ENCODE measurements around the gene KLK1. TPM values are rescaled to one million over a fixed set of nuclear protein-coding genes. Genes with fewer than 3 reads are reported as not detected.

KLK1 gene
- total and polyA plus RNA-seq, 10 of the 15 experiments (the other 5 are each of a cell fraction or from before 2014, with no cell fraction given) = 3.4 to 27.5 (median 20.2) TPM

GRCh38 chr19:50780753-50781435 lies 42.7 kb downstream of the KLK1 start:
- FAIRE-seq (no peak), ATAC-seq (no peak), DNase-seq (ENCODE audit: low read depth, low spot score) (no peak)
- Histone ChIP-seq H4K20me1 (ENCODE audit: control insufficient read depth, insufficient read depth) (no peaks in the 10 kb centered on the region), H3K4me2 (ENCODE audit: control insufficient read depth, insufficient read depth) (no peak overlapping the region), H3K4me1 (ENCODE audit: control insufficient read depth, insufficient read depth, low read length) (no peaks in the 10 kb centered on the region; the same call in 1 of the 2 replicates), H3K27me3 (replicated peaks in 1 of 2; ENCODE audit: control insufficient read depth in 2 of 2, insufficient read depth in 2 of 2, low read length in 1 of 2) (peaks cover 4 to 8% of the 10 kb centered on the region in 2 experiments), H3K27ac (ENCODE audit: control insufficient read depth, insufficient read depth) (no peak overlapping the region), H3K79me2 (ENCODE audit: control insufficient read depth, insufficient read depth, low read length) (no peaks in the 10 kb centered on the region), H3K36me3 (ENCODE audit: control insufficient read depth in 2 of 2, insufficient read depth in 2 of 2, low read length in 1 of 2) (no peaks in the 10 kb centered on the region), H3K4me3 (no peak overlapping the region), H3K9me3 (replicated peaks; ENCODE audit: control insufficient read depth, insufficient read depth, low read length) (no peaks in the 10 kb centered on the region), H2AFZ (ENCODE audit: control insufficient read depth, low read depth, low read length) (no peak overlapping the region), H3K9ac (ENCODE audit: control insufficient read depth, insufficient read depth, low read length) (no peak overlapping the region)
- RAD21 ChIA-PET (ENCODE audit: unreplicated experiment) = interaction anchor here (1.2 kb wide), 1 partner anchor 75 kb away, joined by 3 read pairs; no protein-coding TSS in a partner anchor
- no TSS peak for BruUV-seq (replicated peaks)
- CTCF ChIA-PET = interaction anchor here (0.8 to 2.2 kb wide), 7 partner anchors 9 to 516 kb away, joined by 3 to 11 read pairs (median 3); no protein-coding TSS in a partner anchor
- in situ Hi-C loops (cut with MboI) (no loop called here), intact Hi-C loops (cut with micrococcal nuclease; ENCODE audit: unreplicated experiment) (no loop called here)
- POLR2A ChIA-PET = no interaction called here
- WGBS (ENCODE audit: insufficient coverage, insufficient replicate concordance, low lambda C conversion rate, missing lambda C conversion rate) = 17% methylated on average over 16 of the region's 16 CpGs
- SMC1A ChIA-PET (ENCODE audit: uncharacterized antibody, unreplicated experiment) = interaction anchor here (0.6 to 1.6 kb wide), 3 partner anchors 75 to 243 kb away, joined by 3 to 8 read pairs (median 4); no protein-coding TSS in a partner anchor
- TF ChIP-seq RAD51 (IDR thresholded peaks at IDR 0.05) (no peak), MYB (IDR thresholded peaks at IDR 0.05; ENCODE audit: borderline replicate concordance, low read depth, low read length) (no peak), PAX8 (IDR thresholded peaks at IDR 0.05) (no peak), ZNF384 (IDR thresholded peaks at IDR 0.05; ENCODE audit: borderline replicate concordance, low read depth, low read length) (no peak), TCF7 (IDR thresholded peaks at IDR 0.05; ENCODE audit: borderline replicate concordance) (no peak), POLR2AphosphoS2 (IDR thresholded peaks at IDR 0.05; ENCODE audit: low read depth, low read length) (no peak), CREM (IDR thresholded peaks at IDR 0.05; ENCODE audit: low read depth) (no peak), ZZZ3 (IDR thresholded peaks at IDR 0.05; ENCODE audit: control insufficient read depth, insufficient read length, low read depth) (no peak), IKZF1 (conservative IDR thresholded peaks at IDR 0.05) (no peak), FOXM1 (IDR thresholded peaks at IDR 0.05; ENCODE audit: low read depth, low read length) (no peak), ZBTB33 (IDR thresholded peaks at IDR 0.05) (no peak), MXI1 (IDR thresholded peaks at IDR 0.05; ENCODE audit: low read depth, low read length) (no peak), SMC3 (IDR thresholded peaks at IDR 0.05; ENCODE audit: borderline replicate concordance, low read length) (no peak), E4F1 (IDR thresholded peaks at IDR 0.05; ENCODE audit: borderline replicate concordance, partially characterized antibody) (no peak), RB1 (IDR thresholded peaks at IDR 0.05; ENCODE audit: borderline replicate concordance) (no peak), ZNF207 (IDR thresholded peaks at IDR 0.05; ENCODE audit: borderline replicate concordance) (no peak), FOXK2 (IDR thresholded peaks at IDR 0.05) (no peak)
